Activated CD4-positive, alpha-beta memory T cell treated with anti-CD3 and anti-CD28 coated beads for 36 hours (primary cell): ENCODE measurements around the gene MVB12B. TPM values are rescaled to one million over a fixed set of nuclear protein-coding genes. Genes with fewer than 3 reads are reported as not detected.

Experiments used
- CTCF ChIA-PET: fragments of 350-600 bp; sonication (Branson Sonifier 250); formaldehyde crosslinking; loops from one replicate; lab custom pipeline; 2021; ENCODE audit warnings: antibody characterized with exemption, inconsistent platforms; lab: Charles Lee
- POLR2A ChIA-PET: fragments of 350-600 bp; sonication (Branson Sonifier 250); formaldehyde crosslinking; loops from one replicate; lab custom pipeline; 2021; ENCODE audit warnings: antibody characterized with exemption; lab: Charles Lee
- DNase-seq: peaks from one replicate; pipeline ENCODE4 v3.0.0-alpha.2; 2020
- H3K27ac Mint-ChIP-seq: one replicate; pipeline ENCODE4 v1.8.0; 2021; ENCODE audit warnings: mixed read lengths
- H3K27me3 Mint-ChIP-seq: one replicate; pipeline ENCODE4 v1.8.0; 2021; ENCODE audit warnings: mixed read lengths
- H3K36me3 Mint-ChIP-seq: one replicate; pipeline ENCODE4 v1.8.0; 2021; ENCODE audit warnings: mixed read lengths
- H3K4me1 Mint-ChIP-seq: one replicate; pipeline ENCODE4 v1.8.0; 2021; ENCODE audit warnings: low read depth, mixed read lengths
- H3K4me3 Mint-ChIP-seq: one replicate; pipeline ENCODE4 v1.8.0; 2021; ENCODE audit warnings: mild to moderate bottlenecking, mixed read lengths
- H3K9me3 Mint-ChIP-seq: one replicate; pipeline ENCODE4 v1.8.0; 2021; ENCODE audit warnings: mixed read lengths
- intact Hi-C: fragments of 100-400 bp; cut with micrococcal nuclease; formaldehyde crosslinking; loops from one replicate; pipeline ENCODE4 v1.15.1; 2023
- total RNA-seq, 2 experiments: library from RNA; stranded (reverse); gene quantifications; one replicate each; pipeline ENCODE4 v1.2.3, GENCODE V29; 2021

The MVB12B gene
- total RNA-seq, 2 experiments from 2014 or later: 1.1 to 1.4 TPM

DNA sequence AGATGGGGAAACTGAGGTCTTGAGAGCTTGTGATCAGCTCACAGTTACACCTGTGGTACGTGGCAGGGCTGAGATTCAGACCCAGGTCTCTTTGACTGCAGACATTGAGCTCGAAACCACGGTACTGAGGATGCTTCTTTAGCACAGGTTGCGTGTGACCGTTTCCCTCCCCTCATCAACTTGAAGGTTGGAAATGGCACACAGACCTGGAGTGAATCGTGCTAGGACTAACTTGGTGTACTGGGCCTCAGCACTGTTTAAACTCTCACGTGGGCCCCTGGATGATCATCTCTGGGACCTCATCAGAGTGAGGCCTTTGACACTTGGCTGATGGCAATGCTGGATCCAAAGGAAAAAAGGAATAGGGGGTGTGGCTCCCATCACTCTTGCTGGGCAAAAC is 106.0 kb downstream of the MVB12B start:
- H3K9me3 Mint-ChIP-seq: no peaks in the 10 kb centered on the region
- POLR2A ChIA-PET: no interaction called here
- no peaks in the 10 kb centered on the region for H3K27me3 Mint-ChIP-seq
- DNase-seq: no peak
- no peaks in the 10 kb centered on the region for H3K36me3 Mint-ChIP-seq
- no peaks in the 10 kb centered on the region for H3K4me1 Mint-ChIP-seq
- intact Hi-C loops: no loop called here
- CTCF ChIA-PET: no interaction called here
- no peak overlapping the region for H3K27ac Mint-ChIP-seq
- no peak overlapping the region for H3K4me3 Mint-ChIP-seq

DNA sequence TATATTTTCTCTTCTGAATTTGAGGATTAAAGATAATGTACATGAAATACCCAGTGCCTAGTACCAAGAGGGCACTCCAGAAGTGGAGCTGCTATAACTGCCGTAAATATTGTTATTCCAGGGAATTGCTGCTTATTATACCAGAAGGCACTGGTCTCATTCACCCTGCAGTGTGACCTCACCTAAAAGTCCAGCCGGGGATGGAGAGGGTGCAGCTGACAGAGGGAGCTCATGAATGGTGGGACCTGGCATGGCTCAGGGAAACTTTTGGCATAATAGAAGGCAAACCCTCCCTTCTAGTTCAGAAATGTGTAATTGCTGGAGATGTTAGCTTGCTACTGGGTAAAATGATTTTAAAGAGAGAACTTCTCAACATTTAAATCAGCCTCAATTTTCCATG is 108.5 kb downstream of the MVB12B start:
- ChIA-PET POLR2A (no interaction called here), CTCF (no interaction called here)
- H3K4me3 Mint-ChIP-seq: no peak overlapping the region
- H3K9me3 Mint-ChIP-seq: no peaks in the 10 kb centered on the region
- H3K4me1 Mint-ChIP-seq: peaks cover 6% of the 10 kb centered on the region
- no peaks in the 10 kb centered on the region for H3K36me3 Mint-ChIP-seq
- H3K27me3 Mint-ChIP-seq: no peaks in the 10 kb centered on the region
- intact Hi-C loops: no loop called here
- DNase-seq: no peak
- H3K27ac Mint-ChIP-seq: no peak overlapping the region

- POLR2A ChIA-PET: interaction anchor here (0.6 kb wide), 1 partner anchor 736 kb away, joined by 3 read pairs; no protein-coding TSS in a partner anchor
- no peak overlapping the region for H3K27ac Mint-ChIP-seq
- H3K4me3 Mint-ChIP-seq: no peak overlapping the region
- no peaks in the 10 kb centered on the region for H3K36me3 Mint-ChIP-seq
- no peaks in the 10 kb centered on the region for H3K27me3 Mint-ChIP-seq
- peaks cover 6% of the 10 kb centered on the region for H3K4me1 Mint-ChIP-seq
- intact Hi-C loops: no loop called here
- H3K9me3 Mint-ChIP-seq: no peaks in the 10 kb centered on the region
- CTCF ChIA-PET: no interaction called here
- no peak for DNase-seq
These were observed 109.0 kb downstream of the MVB12B start for GRCh38 chr9:126435626-126436025.

DNA sequence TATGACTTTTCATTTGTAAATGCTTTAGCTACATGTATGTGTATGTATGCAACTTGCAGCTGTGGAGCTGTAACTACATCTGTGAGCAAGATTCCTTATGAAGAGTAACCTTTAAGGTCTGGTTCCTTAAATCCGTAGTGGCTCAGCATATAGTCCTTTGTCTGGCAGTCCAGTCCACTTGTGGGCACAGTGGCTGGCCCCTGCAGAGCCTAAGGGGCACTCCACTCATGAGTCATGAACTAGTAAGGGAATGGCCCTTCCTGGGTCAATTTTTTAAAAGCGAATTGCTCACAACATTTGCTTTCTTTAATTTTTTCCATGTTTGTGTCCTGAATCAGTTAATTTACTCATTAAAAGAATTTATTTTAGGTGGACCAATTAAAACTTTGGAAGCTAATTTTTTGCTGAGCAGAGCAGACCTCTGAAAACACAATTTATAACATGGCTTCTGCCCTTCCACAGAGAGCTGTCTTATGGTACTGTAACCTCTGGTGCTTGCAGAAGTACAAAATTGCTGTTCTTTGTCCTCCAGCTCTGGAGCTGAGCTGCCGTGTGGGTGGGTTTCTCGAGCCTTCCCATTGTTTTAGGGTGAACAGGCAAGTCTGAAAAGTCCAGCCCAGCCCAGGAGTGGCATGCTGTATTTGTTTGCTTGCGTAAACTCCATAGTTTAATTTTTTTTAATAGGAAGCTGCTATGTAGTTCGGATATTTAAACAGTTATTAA is 110.1 kb downstream of the MVB12B start:
- CTCF ChIA-PET: interaction anchor here (0.6 to 1.1 kb wide), 2 partner anchors 38 to 76 kb away, joined by 3 to 5 read pairs; no protein-coding TSS in a partner anchor
- POLR2A ChIA-PET: no interaction called here
- no peaks in the 10 kb centered on the region for H3K9me3 Mint-ChIP-seq
- no peak for DNase-seq
- H3K4me3 Mint-ChIP-seq: no peak overlapping the region
- no peak overlapping the region for H3K27ac Mint-ChIP-seq
- H3K4me1 Mint-ChIP-seq: peaks cover 6% of the 10 kb centered on the region
- intact Hi-C loops: no loop called here
- no peaks in the 10 kb centered on the region for H3K27me3 Mint-ChIP-seq
- H3K36me3 Mint-ChIP-seq: no peaks in the 10 kb centered on the region

DNA sequence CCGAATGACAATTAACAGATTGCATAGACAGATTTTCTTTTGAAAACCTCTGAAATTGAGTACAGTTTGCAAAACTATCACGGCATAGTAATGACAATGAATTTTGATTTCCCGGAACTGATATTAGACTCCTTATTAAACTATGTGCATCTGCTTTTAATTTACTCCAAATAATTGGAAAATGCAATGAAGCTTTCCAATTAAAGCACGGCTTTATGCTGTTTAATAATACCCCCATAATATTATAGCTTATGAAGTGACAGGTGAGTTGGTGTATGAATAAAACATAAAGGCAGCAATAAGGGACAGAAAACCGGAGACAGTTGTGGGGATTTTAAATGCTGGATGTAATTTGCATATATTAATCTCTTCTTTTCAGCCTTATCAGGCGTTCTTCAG is 110.6 kb downstream of the MVB12B start:
- H3K4me3 Mint-ChIP-seq: no peak overlapping the region
- no peaks in the 10 kb centered on the region for H3K9me3 Mint-ChIP-seq
- H3K36me3 Mint-ChIP-seq: no peaks in the 10 kb centered on the region
- intact Hi-C loops: no loop called here
- H3K27ac Mint-ChIP-seq: no peak overlapping the region
- H3K27me3 Mint-ChIP-seq: no peaks in the 10 kb centered on the region
- CTCF ChIA-PET: interaction anchor here (0.6 to 1.1 kb wide), 2 partner anchors 39 to 75 kb away, joined by 3 to 5 read pairs; no protein-coding TSS in a partner anchor
- POLR2A ChIA-PET: no interaction called here
- no peak for DNase-seq
- peaks cover 6% of the 10 kb centered on the region for H3K4me1 Mint-ChIP-seq

- CTCF ChIA-PET: no interaction called here
- Mint-ChIP-seq H3K4me1 (peaks cover 6% of the 10 kb centered on the region), H3K4me3 (no peak overlapping the region), H3K27me3 (no peaks in the 10 kb centered on the region), H3K9me3 (no peaks in the 10 kb centered on the region), H3K27ac (no peak overlapping the region), H3K36me3 (no peaks in the 10 kb centered on the region)
- DNase-seq: no peak
- intact Hi-C loops: loop anchor here (2.0 kb wide), 1 partner anchor 33 kb away; no protein-coding TSS in a partner anchor
- POLR2A ChIA-PET: no interaction called here
These were observed 111.1 kb downstream of the MVB12B start for GRCh38 chr9:126437701-126438100.

- H3K9me3 Mint-ChIP-seq: no peaks in the 10 kb centered on the region
- POLR2A ChIA-PET: no interaction called here
- H3K4me1 Mint-ChIP-seq: peaks cover 6% of the 10 kb centered on the region
- no peak for DNase-seq
- no peaks in the 10 kb centered on the region for H3K27me3 Mint-ChIP-seq
- intact Hi-C loops: loop anchor here (2.0 kb wide), 1 partner anchor 32 kb away; no protein-coding TSS in a partner anchor
- H3K27ac Mint-ChIP-seq: no peak overlapping the region
- CTCF ChIA-PET: interaction anchor here (0.6 kb wide), 1 partner anchor 91 kb away, joined by 3 read pairs; no protein-coding TSS in a partner anchor
- H3K4me3 Mint-ChIP-seq: no peak overlapping the region
- H3K36me3 Mint-ChIP-seq: no peaks in the 10 kb centered on the region
These were observed 112.2 kb downstream of the MVB12B start for GRCh38 chr9:126438741-126439401.

DNA sequence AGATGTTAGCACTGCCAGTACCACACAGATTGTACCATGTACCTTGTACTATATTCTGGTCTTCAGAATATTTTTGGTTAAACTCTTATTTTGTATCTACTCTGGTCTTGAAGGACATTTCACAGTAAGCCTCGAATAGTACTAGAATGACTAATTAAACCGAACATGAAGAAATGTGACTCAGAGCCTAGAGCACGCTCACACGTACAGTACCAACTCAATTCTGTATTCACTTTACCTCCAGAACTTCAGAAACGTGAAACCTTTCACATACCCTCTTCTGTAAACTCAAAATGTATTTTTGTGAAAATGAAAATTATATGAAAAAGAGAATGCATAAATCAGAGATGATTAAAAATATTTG is 112.8 kb downstream of the MVB12B start:
- H3K27me3 Mint-ChIP-seq: no peaks in the 10 kb centered on the region
- no peak for DNase-seq
- H3K4me1 Mint-ChIP-seq: peaks cover 6% of the 10 kb centered on the region
- CTCF ChIA-PET: interaction anchor here (0.6 to 1.4 kb wide), 2 partner anchors 62 to 91 kb away, joined by 3 read pairs; no protein-coding TSS in a partner anchor
- H3K4me3 Mint-ChIP-seq: no peak overlapping the region
- no peaks in the 10 kb centered on the region for H3K36me3 Mint-ChIP-seq
- intact Hi-C loops: loop anchor here (2.0 kb wide), 1 partner anchor 31 kb away; no protein-coding TSS in a partner anchor
- POLR2A ChIA-PET: no interaction called here
- no peaks in the 10 kb centered on the region for H3K9me3 Mint-ChIP-seq
- no peak overlapping the region for H3K27ac Mint-ChIP-seq

DNA sequence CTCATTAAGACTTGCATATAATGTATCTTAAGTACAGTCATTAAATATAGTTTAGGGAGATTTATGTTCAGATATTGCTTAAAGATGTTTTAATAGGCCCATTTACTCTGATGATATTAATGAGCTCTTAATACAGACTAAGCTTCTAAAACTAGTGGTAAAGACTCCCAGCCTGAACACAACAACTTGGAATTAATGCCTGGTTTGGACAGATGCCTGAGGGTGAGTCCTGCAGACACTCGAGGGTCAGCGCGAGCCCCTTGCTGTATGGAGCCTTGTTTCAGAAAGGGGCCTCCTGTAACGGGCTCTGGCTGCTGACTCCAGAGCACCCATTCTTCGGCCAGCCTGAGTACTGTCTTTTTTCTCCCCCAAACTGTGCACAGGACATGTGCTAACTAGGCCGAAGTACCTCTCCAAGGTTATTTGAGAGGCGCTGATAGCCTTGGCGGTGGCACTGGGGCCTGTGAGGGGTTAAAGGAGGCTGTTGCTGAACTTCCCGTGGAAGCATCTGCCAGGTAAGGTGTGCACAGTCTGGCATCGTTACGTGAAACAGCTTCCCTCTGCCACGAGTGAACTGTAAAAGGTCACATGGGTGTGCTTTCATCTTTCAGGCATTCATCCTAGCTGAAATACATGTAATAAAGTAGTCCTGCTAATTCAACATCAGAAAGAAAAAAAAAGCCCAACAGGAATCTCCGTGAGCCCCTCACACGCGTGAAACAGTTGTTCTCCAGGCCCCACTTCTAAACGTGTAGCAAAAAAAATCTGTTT is 113.4 kb downstream of the MVB12B start:
- POLR2A ChIA-PET: no interaction called here
- no peak overlapping the region for H3K4me3 Mint-ChIP-seq
- intact Hi-C loops: loop anchor here (2.0 kb wide), 1 partner anchor 31 kb away; no protein-coding TSS in a partner anchor
- CTCF ChIA-PET: interaction anchor here (0.6 to 1.4 kb wide), 2 partner anchors 61 to 92 kb away, joined by 3 read pairs; no protein-coding TSS in a partner anchor
- H3K4me1 Mint-ChIP-seq: peaks cover 6% of the 10 kb centered on the region
- H3K9me3 Mint-ChIP-seq: no peaks in the 10 kb centered on the region
- no peaks in the 10 kb centered on the region for H3K36me3 Mint-ChIP-seq
- no peak for DNase-seq
- no peaks in the 10 kb centered on the region for H3K27me3 Mint-ChIP-seq
- no peak overlapping the region for H3K27ac Mint-ChIP-seq

DNA sequence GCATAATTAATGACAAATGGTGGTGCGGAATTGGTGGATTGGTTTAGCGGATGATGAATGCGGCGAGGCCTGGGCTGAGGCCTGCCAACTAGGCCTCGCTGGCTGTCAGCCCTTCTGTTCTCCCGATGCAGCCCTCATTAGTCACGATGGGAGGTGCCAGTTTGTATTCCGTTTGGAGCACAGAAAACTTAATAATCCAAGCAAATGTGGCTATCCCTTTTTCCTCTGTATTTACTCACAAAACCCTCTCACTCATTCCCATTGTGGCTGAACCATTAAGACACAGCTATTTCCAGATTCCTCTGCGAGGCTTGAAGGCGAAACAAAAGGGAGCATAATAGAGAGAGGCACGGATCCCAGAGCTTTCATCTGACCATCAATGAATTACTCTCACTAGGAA is 114.3 kb downstream of the MVB12B start:
- Mint-ChIP-seq H3K27me3 (no peaks in the 10 kb centered on the region), H3K9me3 (no peaks in the 10 kb centered on the region), H3K36me3 (no peaks in the 10 kb centered on the region), H3K4me3 (no peak overlapping the region), H3K4me1 (peaks cover 6% of the 10 kb centered on the region), H3K27ac (no peak overlapping the region)
- POLR2A ChIA-PET: no interaction called here
- CTCF ChIA-PET: no interaction called here
- DNase-seq: no peak
- intact Hi-C loops: no loop called here

DNA sequence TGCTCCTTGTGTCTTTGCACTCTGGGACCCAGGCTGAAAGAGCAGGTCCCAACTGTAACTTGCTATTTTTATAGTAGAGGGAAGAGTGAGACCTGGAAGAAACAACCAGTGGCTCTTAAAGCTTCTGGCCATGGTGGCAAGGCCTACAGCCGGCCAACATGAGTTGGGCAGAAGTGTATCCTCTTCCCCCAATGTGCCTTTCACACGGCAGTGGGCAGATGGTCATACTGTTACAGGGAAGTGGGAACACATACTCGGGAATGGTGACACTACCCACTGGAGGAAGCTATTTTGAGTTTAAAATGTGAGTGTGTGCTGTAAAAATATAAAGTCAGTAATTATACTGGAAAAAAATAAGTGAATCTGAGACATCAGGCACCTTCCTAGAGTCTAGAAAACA is 116.0 kb downstream of the MVB12B start:
- ChIA-PET POLR2A (no interaction called here), CTCF (interaction anchor here (0.7 to 1.4 kb wide), 2 partner anchors 20 to 49 kb away, joined by 3 read pairs; no protein-coding TSS in a partner anchor)
- Mint-ChIP-seq H3K27ac (no peak overlapping the region), H3K4me3 (no peak overlapping the region), H3K9me3 (no peaks in the 10 kb centered on the region), H3K36me3 (no peaks in the 10 kb centered on the region), H3K27me3 (no peaks in the 10 kb centered on the region), H3K4me1 (peaks cover 6% of the 10 kb centered on the region)
- DNase-seq: no peak
- intact Hi-C loops: no loop called here

GRCh38 chr9:126443144-126443543 is 116.5 kb downstream of the MVB12B start:
- Mint-ChIP-seq H3K27me3 (no peaks in the 10 kb centered on the region), H3K4me3 (no peak overlapping the region), H3K27ac (no peak overlapping the region), H3K9me3 (no peaks in the 10 kb centered on the region), H3K4me1 (peaks cover 6% of the 10 kb centered on the region), H3K36me3 (no peaks in the 10 kb centered on the region)
- POLR2A ChIA-PET: no interaction called here
- intact Hi-C loops: no loop called here
- CTCF ChIA-PET: interaction anchor here (0.7 to 1.4 kb wide), 2 partner anchors 20 to 48 kb away, joined by 3 read pairs; no protein-coding TSS in a partner anchor
- DNase-seq: no peak
